Neural cell (in vitro differentiated cells): Measurements from ENCODE around the gene KAT8. TPM values are rescaled to one million over a fixed set of nuclear protein-coding genes. Genes with fewer than 3 reads are reported as not detected.
"Not testable (repeated sequence)": the region's sequence is repeated elsewhere in the genome, so short reads cannot be mapped to it uniquely, and the experiment has no call there.

Experiments
- H2AFZ ChIP-seq: fragments of 200-600, 300-800 bp; sonication (generic), shearing (Covaris generic); 2 replicates; pipeline ENCODE4 v1.6.0; 2014; ENCODE audit warnings: low read depth, mild to moderate bottlenecking, antibody characterized with exemption, low read length, moderate library complexity
- H3F3A ChIP-seq: fragments of 200-600 bp; shearing (Covaris generic); 2 replicates; pipeline ENCODE4 v1.6.1; 2016; ENCODE audit warnings: mild to moderate bottlenecking, moderate library complexity, mixed read lengths, antibody characterized with exemption, low read length; ENCODE audit not compliant: insufficient read depth, poor library complexity, severe bottlenecking
- H3K27ac ChIP-seq: fragments of 200-600, 300-800 bp; sonication (generic), shearing (Covaris generic); 2 replicates; pipeline ENCODE4 v1.5.1; 2014; ENCODE audit warnings: mild to moderate bottlenecking, low read length, moderate library complexity
- H3K27me3 ChIP-seq: fragments of 300-800, 200-600 bp; sonication (generic), shearing (Covaris generic); 2 replicates; pipeline ENCODE4 v1.6.0; 2014; ENCODE audit warnings: mild to moderate bottlenecking, low read depth, low read length, moderate library complexity; ENCODE audit not compliant: insufficient read depth
- H3K36me3 ChIP-seq: fragments of 300-800, 200-600 bp; sonication (generic), shearing (Covaris generic); 2 replicates; pipeline ENCODE4 v1.5.1; 2014; ENCODE audit warnings: mild to moderate bottlenecking, antibody characterized with exemption, low read length, moderate library complexity; ENCODE audit not compliant: insufficient read depth
- H3K4me2 ChIP-seq: fragments of 300-800, 200-600 bp; sonication (generic), shearing (Covaris generic); 2 replicates; pipeline ENCODE4 v1.6.0; 2014; ENCODE audit warnings: mild to moderate bottlenecking, low read length
- H3K4me3 ChIP-seq: fragments of 300-800, 200-600 bp; sonication (generic), shearing (Covaris generic); 2 replicates; pipeline ENCODE4 v1.5.1; 2014; ENCODE audit warnings: mild to moderate bottlenecking, low read length, moderate library complexity
- H3K79me2 ChIP-seq: fragments of 200-600 bp; shearing (Covaris generic); replicated peaks from 2 replicates; pipeline ENCODE4 v1.6.0; 2014; ENCODE audit warnings: mild to moderate bottlenecking, low read length, moderate library complexity; ENCODE audit not compliant: insufficient read depth
- H3K9ac ChIP-seq: fragments of 300-800, 200-600 bp; sonication (generic), shearing (Covaris generic); 2 replicates; pipeline ENCODE4 v1.6.1; 2016; ENCODE audit warnings: mild to moderate bottlenecking, low read length, mixed read lengths
- H3K9me2 ChIP-seq: fragments of 200-600 bp; shearing (Covaris generic); 2 replicates; pipeline ENCODE4 v1.6.1; 2016; ENCODE audit warnings: mild to moderate bottlenecking, low read length, mixed read lengths; ENCODE audit not compliant: insufficient read depth
- H3K9me3 ChIP-seq: fragments of 200-600, 300-800 bp; sonication (generic), shearing (Covaris generic); 2 replicates; pipeline ENCODE4 v1.6.1; 2016; ENCODE audit warnings: mild to moderate bottlenecking, mixed run types, low read length, moderate library complexity, mixed read lengths
- H4K20me1 ChIP-seq: fragments of 200-600 bp; shearing (Covaris generic); 2 replicates; pipeline ENCODE4 v1.6.1; 2016; ENCODE audit warnings: mild to moderate bottlenecking, mixed run types; ENCODE audit not compliant: insufficient read depth
- EP300 ChIP-seq: fragments of 450-650 bp; conservative IDR thresholded peaks from 2 replicates; pipeline ENCODE4 v1.6.1; 2014; ENCODE audit warnings: antibody characterized with exemption, mild to moderate bottlenecking, moderate library complexity; ENCODE audit not compliant: poor library complexity, severe bottlenecking
- EZH2 ChIP-seq: fragments of 200-600, 300-800 bp; shearing (Covaris generic), sonication (generic); IDR thresholded peaks from 2 replicates; pipeline ENCODE4 v1.6.1; 2014; ENCODE audit warnings: antibody characterized with exemption, low read length, borderline replicate concordance, mild to moderate bottlenecking; ENCODE audit not compliant: insufficient read depth, poor library complexity, severe bottlenecking
- MXI1 ChIP-seq: fragments of 450-650 bp; conservative IDR thresholded peaks from 2 replicates; pipeline ENCODE4 v1.6.1; 2014; ENCODE audit warnings: antibody characterized with exemption, mild to moderate bottlenecking; ENCODE audit not compliant: poor library complexity, severe bottlenecking
- POLR2AphosphoS5 ChIP-seq: IDR thresholded peaks from 2 replicates; pipeline ENCODE4 v1.6.1; 2012
- RAD21 ChIP-seq: fragments of 450-650 bp; conservative IDR thresholded peaks from 2 replicates; pipeline ENCODE4 v1.6.1; 2014; ENCODE audit warnings: antibody characterized with exemption, mild to moderate bottlenecking, moderate library complexity
- SMC3 ChIP-seq: fragments of 450-650 bp; conservative IDR thresholded peaks from 2 replicates; pipeline ENCODE4 v1.6.1; 2014; ENCODE audit warnings: antibody characterized with exemption, mild to moderate bottlenecking, moderate library complexity; ENCODE audit not compliant: poor library complexity
- TAF1 ChIP-seq: IDR thresholded peaks from 2 replicates; pipeline ENCODE4 v1.6.1; 2012; ENCODE audit warnings: low read depth
- polyA plus RNA-seq: library from polyadenylated mRNA; depleted of rRNA; stranded (reverse); fragments of >200 nt; gene quantifications from 2 replicates; pipeline ENCODE4 v1.2.3, GENCODE V29; 2014
- TF ChIP-seq, protein P1 (sequence below): IDR thresholded peaks from 2 replicates; pipeline ENCODE4 v1.6.1; 2012; ENCODE audit warnings: borderline replicate concordance
- TF ChIP-seq, protein P2 (sequence below): fragments of 450-650 bp; IDR thresholded peaks from 2 replicates; pipeline ENCODE4 v1.5.1; 2014; ENCODE audit warnings: antibody characterized with exemption, mild to moderate bottlenecking, moderate library complexity; ENCODE audit not compliant: poor library complexity, severe bottlenecking

The KAT8 gene
- polyA plus RNA-seq, 1 donor from 2014 or later = 98.0 TPM

DNA sequence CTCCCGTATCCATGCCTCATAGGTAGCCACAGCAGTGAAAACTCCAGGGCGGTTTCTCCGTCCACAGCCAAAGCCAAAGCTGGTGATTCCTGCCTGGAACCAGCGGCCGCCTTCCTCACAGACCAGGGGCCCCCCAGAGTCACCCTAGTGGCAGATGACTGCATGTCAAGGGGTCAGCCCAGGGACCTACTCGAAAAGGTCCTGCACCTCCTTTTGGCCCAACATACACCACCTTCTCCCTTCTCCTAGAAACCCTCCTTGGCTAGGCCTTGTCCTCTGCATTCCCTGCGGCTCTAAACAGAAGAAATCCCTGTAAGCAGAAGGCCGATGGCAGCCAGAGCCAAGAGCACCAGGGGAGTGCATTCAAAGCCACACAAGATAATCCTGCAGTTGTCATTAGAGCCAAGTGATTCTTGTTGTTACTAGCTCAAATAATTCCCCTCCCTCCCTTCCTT, 26.3 kb downstream of the KAT8 start:
- H3K9ac ChIP-seq = no peak overlapping the region
- H3K4me3 ChIP-seq = no peak overlapping the region
- H3F3A ChIP-seq = no peaks in the 10 kb centered on the region
- H3K27me3 ChIP-seq = no peaks in the 10 kb centered on the region
- H4K20me1 ChIP-seq = no peaks in the 10 kb centered on the region
- H3K9me2 ChIP-seq = no peaks in the 10 kb centered on the region
- H3K9me3 ChIP-seq = no peaks in the 10 kb centered on the region
- no peak overlapping the region for H3K27ac ChIP-seq
- H3K36me3 ChIP-seq = no peaks in the 10 kb centered on the region
- TF ChIP-seq EP300 = no peak
- TF ChIP-seq, protein P1, sequence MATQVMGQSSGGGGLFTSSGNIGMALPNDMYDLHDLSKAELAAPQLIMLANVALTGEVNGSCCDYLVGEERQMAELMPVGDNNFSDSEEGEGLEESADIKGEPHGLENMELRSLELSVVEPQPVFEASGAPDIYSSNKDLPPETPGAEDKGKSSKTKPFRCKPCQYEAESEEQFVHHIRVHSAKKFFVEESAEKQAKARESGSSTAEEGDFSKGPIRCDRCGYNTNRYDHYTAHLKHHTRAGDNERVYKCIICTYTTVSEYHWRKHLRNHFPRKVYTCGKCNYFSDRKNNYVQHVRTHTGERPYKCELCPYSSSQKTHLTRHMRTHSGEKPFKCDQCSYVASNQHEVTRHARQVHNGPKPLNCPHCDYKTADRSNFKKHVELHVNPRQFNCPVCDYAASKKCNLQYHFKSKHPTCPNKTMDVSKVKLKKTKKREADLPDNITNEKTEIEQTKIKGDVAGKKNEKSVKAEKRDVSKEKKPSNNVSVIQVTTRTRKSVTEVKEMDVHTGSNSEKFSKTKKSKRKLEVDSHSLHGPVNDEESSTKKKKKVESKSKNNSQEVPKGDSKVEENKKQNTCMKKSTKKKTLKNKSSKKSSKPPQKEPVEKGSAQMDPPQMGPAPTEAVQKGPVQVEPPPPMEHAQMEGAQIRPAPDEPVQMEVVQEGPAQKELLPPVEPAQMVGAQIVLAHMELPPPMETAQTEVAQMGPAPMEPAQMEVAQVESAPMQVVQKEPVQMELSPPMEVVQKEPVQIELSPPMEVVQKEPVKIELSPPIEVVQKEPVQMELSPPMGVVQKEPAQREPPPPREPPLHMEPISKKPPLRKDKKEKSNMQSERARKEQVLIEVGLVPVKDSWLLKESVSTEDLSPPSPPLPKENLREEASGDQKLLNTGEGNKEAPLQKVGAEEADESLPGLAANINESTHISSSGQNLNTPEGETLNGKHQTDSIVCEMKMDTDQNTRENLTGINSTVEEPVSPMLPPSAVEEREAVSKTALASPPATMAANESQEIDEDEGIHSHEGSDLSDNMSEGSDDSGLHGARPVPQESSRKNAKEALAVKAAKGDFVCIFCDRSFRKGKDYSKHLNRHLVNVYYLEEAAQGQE = no peak
- no peak for TF ChIP-seq POLR2AphosphoS5
- TF ChIP-seq TAF1 = no peak
- TF ChIP-seq SMC3 = no peak
- no peak for TF ChIP-seq EZH2
- TF ChIP-seq, protein P2, sequence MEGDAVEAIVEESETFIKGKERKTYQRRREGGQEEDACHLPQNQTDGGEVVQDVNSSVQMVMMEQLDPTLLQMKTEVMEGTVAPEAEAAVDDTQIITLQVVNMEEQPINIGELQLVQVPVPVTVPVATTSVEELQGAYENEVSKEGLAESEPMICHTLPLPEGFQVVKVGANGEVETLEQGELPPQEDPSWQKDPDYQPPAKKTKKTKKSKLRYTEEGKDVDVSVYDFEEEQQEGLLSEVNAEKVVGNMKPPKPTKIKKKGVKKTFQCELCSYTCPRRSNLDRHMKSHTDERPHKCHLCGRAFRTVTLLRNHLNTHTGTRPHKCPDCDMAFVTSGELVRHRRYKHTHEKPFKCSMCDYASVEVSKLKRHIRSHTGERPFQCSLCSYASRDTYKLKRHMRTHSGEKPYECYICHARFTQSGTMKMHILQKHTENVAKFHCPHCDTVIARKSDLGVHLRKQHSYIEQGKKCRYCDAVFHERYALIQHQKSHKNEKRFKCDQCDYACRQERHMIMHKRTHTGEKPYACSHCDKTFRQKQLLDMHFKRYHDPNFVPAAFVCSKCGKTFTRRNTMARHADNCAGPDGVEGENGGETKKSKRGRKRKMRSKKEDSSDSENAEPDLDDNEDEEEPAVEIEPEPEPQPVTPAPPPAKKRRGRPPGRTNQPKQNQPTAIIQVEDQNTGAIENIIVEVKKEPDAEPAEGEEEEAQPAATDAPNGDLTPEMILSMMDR = no peak
- no peak for TF ChIP-seq RAD21
- TF ChIP-seq MXI1 = no peak
- H2AFZ ChIP-seq = no peak overlapping the region
- H3K4me2 ChIP-seq = no peak overlapping the region
- no peaks in the 10 kb centered on the region for H3K79me2 ChIP-seq

DNA sequence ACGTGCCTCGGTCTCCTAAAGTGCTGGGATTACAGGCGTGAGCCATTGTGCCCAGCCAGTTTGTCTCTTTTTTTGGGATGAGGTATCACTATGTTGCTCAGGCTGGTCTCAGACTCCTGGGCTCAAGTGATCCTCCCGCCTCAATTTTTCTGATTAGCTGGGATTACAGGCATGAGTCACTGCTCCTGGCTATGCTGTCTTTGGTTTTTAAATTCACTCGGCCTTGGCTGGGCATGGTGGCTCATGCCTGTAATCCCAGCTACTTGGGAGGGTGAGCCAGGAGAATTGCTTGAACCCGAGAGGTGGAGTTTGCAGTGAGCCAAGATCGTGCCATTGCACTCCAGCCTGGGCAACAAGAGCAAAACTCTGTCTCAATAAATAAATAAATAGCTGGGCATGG, 27.0 kb downstream of the KAT8 start:
- H3K27me3 ChIP-seq, H3K9ac ChIP-seq, H3K4me2 ChIP-seq, H3K4me3 ChIP-seq, H3K9me3 ChIP-seq, H3K36me3 ChIP-seq, H3K9me2 ChIP-seq, H3K27ac ChIP-seq, H3K79me2 ChIP-seq, H2AFZ ChIP-seq, H4K20me1 ChIP-seq, H3F3A ChIP-seq: not testable (repeated sequence)

DNA sequence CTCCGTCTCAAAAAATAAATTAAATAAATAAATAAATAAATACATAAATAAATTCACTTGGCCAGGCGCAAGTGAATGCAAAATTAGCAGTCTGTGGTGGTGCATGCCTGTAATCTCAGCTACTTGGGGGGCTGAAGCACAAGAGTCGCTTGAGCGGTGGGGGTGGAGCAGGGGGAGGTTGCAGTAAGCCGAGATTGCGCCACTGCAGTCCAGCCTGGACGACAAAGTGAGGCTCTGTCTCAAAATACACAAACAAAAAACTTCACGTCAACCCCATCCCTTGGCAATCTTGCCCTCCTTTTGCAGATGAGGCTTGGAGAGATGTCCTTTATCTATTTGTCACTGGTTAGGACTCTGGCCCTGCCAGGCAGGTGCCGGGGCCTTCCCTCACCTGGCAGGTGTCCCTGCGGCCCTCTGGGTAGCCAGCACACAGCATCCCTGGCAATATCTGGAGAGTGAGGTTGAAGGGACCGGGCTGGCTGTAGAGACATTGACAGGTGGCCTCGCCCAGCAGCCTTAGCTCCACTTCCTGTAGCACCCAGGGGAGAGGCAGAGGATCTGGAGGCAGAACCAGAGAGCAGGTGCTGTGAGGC, 28.0 kb downstream of the KAT8 start:
- Histone ChIP-seq H3K9me3 (no peaks in the 10 kb centered on the region), H3K4me2 (no peak overlapping the region), H3K9ac (no peak overlapping the region), H3K79me2 (no peaks in the 10 kb centered on the region), H4K20me1 (no peaks in the 10 kb centered on the region), H2AFZ (no peak overlapping the region), H3K27me3 (no peaks in the 10 kb centered on the region), H3F3A (no peaks in the 10 kb centered on the region), H3K36me3 (no peaks in the 10 kb centered on the region), H3K4me3 (no peak overlapping the region), H3K27ac (no peak overlapping the region), H3K9me2 (no peaks in the 10 kb centered on the region)
- TF ChIP-seq EZH2 (no peak), MXI1 (no peak), POLR2AphosphoS5 (no peak), SMC3 (no peak), TAF1 (no peak), RAD21 (no peak), EP300 (no peak)
- TF ChIP-seq, protein P2 = no peak
- TF ChIP-seq, protein P1 = no peak
